Sigmoid colon (tissue), 4 donors: ENCODE data around the gene PRCC.

Experiments
- POLR2A ChIP-seq, 2 donors: fragments of 450-650 bp; IDR thresholded peaks; one replicate each; pipeline ENCODE4 v1.6.1; 2016; ENCODE audit warnings: antibody characterized with exemption in 2 of 2, mild to moderate bottlenecking in 2 of 2, moderate library complexity in 2 of 2
- POLR2AphosphoS5 ChIP-seq, 4 donors: sonication (generic); formaldehyde crosslinking; IDR thresholded peaks; one replicate each; pipeline ENCODE4 v1.6.1; 2017; ENCODE audit warnings: antibody characterized with exemption in 4 of 4
- TF ChIP-seq, protein P1 (sequence below), 4 experiments: fragments of 450-650 bp in 3 of 4; fragments of 200-600 bp in 1 of 4; IDR thresholded peaks; one replicate each; pipeline ENCODE4 v1.5.1; 2016 to 2019; ENCODE audit warnings: antibody characterized with exemption in 4 of 4, mild to moderate bottlenecking in 3 of 4, moderate library complexity in 2 of 4

GRCh38 chr1:156836041-156836654, 68.8 kb downstream of the PRCC start:
- TF ChIP-seq, protein P1, sequence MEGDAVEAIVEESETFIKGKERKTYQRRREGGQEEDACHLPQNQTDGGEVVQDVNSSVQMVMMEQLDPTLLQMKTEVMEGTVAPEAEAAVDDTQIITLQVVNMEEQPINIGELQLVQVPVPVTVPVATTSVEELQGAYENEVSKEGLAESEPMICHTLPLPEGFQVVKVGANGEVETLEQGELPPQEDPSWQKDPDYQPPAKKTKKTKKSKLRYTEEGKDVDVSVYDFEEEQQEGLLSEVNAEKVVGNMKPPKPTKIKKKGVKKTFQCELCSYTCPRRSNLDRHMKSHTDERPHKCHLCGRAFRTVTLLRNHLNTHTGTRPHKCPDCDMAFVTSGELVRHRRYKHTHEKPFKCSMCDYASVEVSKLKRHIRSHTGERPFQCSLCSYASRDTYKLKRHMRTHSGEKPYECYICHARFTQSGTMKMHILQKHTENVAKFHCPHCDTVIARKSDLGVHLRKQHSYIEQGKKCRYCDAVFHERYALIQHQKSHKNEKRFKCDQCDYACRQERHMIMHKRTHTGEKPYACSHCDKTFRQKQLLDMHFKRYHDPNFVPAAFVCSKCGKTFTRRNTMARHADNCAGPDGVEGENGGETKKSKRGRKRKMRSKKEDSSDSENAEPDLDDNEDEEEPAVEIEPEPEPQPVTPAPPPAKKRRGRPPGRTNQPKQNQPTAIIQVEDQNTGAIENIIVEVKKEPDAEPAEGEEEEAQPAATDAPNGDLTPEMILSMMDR (IDR thresholded peaks at IDR 0.05), result no peak
- TF ChIP-seq POLR2AphosphoS5 (IDR thresholded peaks at IDR 0.05), result no peak
- TF ChIP-seq POLR2A (IDR thresholded peaks at IDR 0.05), result no peak
